ENCODE results near the gene SH2D3C. TPM values are rescaled to one million over a fixed set of nuclear protein-coding genes. Genes with fewer than 3 reads are reported as not detected.

SH2D3C gene
- total and polyA plus RNA-seq, 2 of the 8 experiments (the other 6 are each of a cell fraction or from before 2014, with no cell fraction given): 6.4 to 8.1 TPM

DNA sequence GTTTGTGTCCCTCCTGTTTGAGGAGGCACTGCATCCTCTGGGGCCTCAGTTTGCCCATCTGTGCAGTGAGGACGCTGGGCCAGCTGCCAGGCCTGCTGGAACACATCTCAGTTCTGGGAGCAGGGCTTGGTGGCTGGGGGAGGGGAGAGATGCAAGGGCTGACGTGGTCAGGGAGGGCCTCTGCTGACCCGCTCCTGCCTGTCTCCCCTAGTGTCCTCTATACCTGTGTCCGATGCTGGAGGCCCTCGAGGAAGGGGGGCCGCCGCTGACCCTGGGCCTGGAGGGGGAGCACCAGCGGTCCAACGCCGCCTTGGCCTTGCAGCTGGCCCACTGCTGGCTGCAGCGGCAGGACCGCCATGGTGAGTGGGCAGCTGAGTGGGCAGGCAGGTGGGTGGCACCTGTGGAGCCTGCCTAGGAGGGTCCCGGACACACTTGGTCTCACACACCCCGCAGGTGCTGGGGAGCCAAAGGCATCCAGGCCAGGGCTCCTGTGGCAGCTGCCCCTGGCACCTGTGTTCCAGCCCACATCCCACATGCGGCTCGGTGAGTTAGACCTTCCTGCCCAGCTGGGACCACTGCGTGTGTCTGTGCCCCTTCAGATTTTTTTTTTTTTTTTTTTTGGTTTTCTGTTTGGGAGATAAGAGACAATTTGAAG is 30.0 kb upstream of the SH2D3C start:
- H3K79me2 ChIP-seq (ENCODE audit: control insufficient read depth in 1 of 2, insufficient read depth in 2 of 2, low read length in 2 of 2): peaks cover 0 to 11% of the 10 kb centered on the region in 2 experiments; a peak in 2 of 4 replicates
- H3K14ac ChIP-seq (ENCODE audit: insufficient read length): no peak overlapping the region
- peaks cover 9% of the 10 kb centered on the region for H3K79me1 ChIP-seq (ENCODE audit: low read depth, low read length)
- H3K4ac ChIP-seq (replicated peaks; ENCODE audit: insufficient read length, low read depth, low read length): no peak overlapping the region
- H3K9me3 ChIP-seq (ENCODE audit: insufficient read depth in 2 of 2, low read depth in 1 of 2, low read length in 1 of 2): no peaks in the 10 kb centered on the region
- H3K36me3 ChIP-seq (ENCODE audit: control insufficient read depth in 2 of 4, insufficient read depth in 4 of 4, low read length in 3 of 4): peaks cover 9 to 22% (median 18%) of the 10 kb centered on the region in 4 experiments; a peak in 7 of 8 replicates
- peaks cover 0 to 12% (median 10%) of the 10 kb centered on the region in 4 experiments; a peak in 5 of 7 replicates for H3K4me1 ChIP-seq (replicated peaks in 1 of 4; ENCODE audit: control insufficient read depth in 3 of 4, insufficient read depth in 4 of 4, low read length in 3 of 4)
- ChIA-PET CTCF (ENCODE audit: partially characterized antibody) (interaction anchor here (0.6 to 1.7 kb wide), 8 partner anchors 11 to 67 kb away, joined by 3 to 7 read pairs (median 4); no protein-coding TSS in a partner anchor), POLR2A (ENCODE audit: partially characterized antibody) (interaction anchor here (0.9 to 2.8 kb wide), 6 partner anchors 9 to 102 kb away, joined by 3 to 14 read pairs (median 6); no protein-coding TSS in a partner anchor)
- peaks cover 2 to 19% of the 10 kb centered on the region in 2 experiments for H4K20me1 ChIP-seq (replicated peaks in 1 of 2; ENCODE audit: control insufficient read depth in 1 of 2, insufficient read depth in 2 of 2, low read length in 2 of 2)
- 92% methylated on average over 14 of the region's 17 CpGs; no CpG with 5 or more reads in 1 of the 2 experiments for WGBS, 2 experiments (ENCODE audit: extremely low coverage in 1 of 2, insufficient coverage in 1 of 2, insufficient read length in 1 of 2, insufficient replicate concordance in 2 of 2, low coverage in 1 of 2, low lambda C conversion rate in 2 of 2, missing lambda C conversion rate in 1 of 2)
- no peak overlapping the region for H3K23ac ChIP-seq (ENCODE audit: insufficient read length)
- FAIRE-seq (no peak), DNase-seq (ENCODE audit: low read depth in 1 of 2, low spot score in 2 of 2) (no peak)
- no peak overlapping the region for H3K18ac ChIP-seq (ENCODE audit: extremely low read depth, low read length)
- no peak overlapping the region for H2AK5ac ChIP-seq (ENCODE audit: low read depth, low read length)
- no peak overlapping the region for H4K91ac ChIP-seq (replicated peaks; ENCODE audit: insufficient read length, low read length)
- no peak overlapping the region for H3K27ac ChIP-seq (ENCODE audit: low read depth, low read length)
- no peak overlapping the region for H2BK5ac ChIP-seq (ENCODE audit: low read depth, low read length)
- H2AFZ ChIP-seq (ENCODE audit: low read length): no peak overlapping the region
- no peak overlapping the region for H3K4me3 ChIP-seq (ENCODE audit: extremely low read depth in 1 of 4, insufficient read depth in 2 of 4, low read depth in 3 of 4, low read length in 4 of 4)
- H3K9ac ChIP-seq (replicated peaks in 1 of 4; ENCODE audit: extremely low read depth in 1 of 4, low read depth in 3 of 4, low read length in 3 of 4): no peak overlapping the region
- H2BK12ac ChIP-seq (ENCODE audit: low read depth, low read length): no peak overlapping the region
- H4K8ac ChIP-seq (ENCODE audit: extremely low read depth, insufficient read depth, low read length): no peak overlapping the region
- no peaks in the 10 kb centered on the region for H3K27me3 ChIP-seq (replicated peaks in 1 of 4; ENCODE audit: control insufficient read depth in 3 of 4, extremely low read depth in 1 of 4, insufficient read depth in 3 of 4, low read length in 3 of 4)
- no peak overlapping the region for H2BK15ac ChIP-seq (ENCODE audit: low read length)
- no peak overlapping the region for H3K56ac ChIP-seq (replicated peaks; ENCODE audit: insufficient read length, low read depth, low read length)
- H2BK20ac ChIP-seq (ENCODE audit: low read length): no peak overlapping the region
- H3K23me2 ChIP-seq (ENCODE audit: low read depth, low read length): peaks cover 4% of the 10 kb centered on the region; the same call in 1 of the 2 replicates
- H3K4me2 ChIP-seq (ENCODE audit: insufficient read depth in 1 of 2, low read depth in 2 of 2, low read length in 2 of 2): peak overlapping the region in 1 of 2 experiments; percentile 33; a peak in 1 of 4 replicates
- no peak overlapping the region for H2BK120ac ChIP-seq (replicated peaks; ENCODE audit: low read depth, low read length)
- no peak overlapping the region for H4K5ac ChIP-seq (ENCODE audit: insufficient read length, low read depth, low read length)
- TF ChIP-seq TBP (IDR thresholded peaks at IDR 0.05; ENCODE audit: low read depth, low read length) (no peak), KDM5A (IDR thresholded peaks at IDR 0.05; ENCODE audit: low read length) (no peak), SP1 (IDR thresholded peaks at IDR 0.05; ENCODE audit: low read depth, low read length) (no peak), KDM1A (IDR thresholded peaks at IDR 0.05; ENCODE audit: borderline replicate concordance, low read length) (no peak), RNF2 (IDR thresholded peaks at IDR 0.05; ENCODE audit: borderline replicate concordance, low read depth, low read length, missing control alignments, poor library complexity, severe bottlenecking) (no peak)
